Epidermal melanocyte (primary cell): ENCODE data around the gene THSD4.

Experiments used
- DNase-seq: peaks from one replicate; pipeline ENCODE4 v3.0.0; 2011; ENCODE audit warnings: low spot score; ENCODE audit not compliant: insufficient read length

Gene THSD4

DNA sequence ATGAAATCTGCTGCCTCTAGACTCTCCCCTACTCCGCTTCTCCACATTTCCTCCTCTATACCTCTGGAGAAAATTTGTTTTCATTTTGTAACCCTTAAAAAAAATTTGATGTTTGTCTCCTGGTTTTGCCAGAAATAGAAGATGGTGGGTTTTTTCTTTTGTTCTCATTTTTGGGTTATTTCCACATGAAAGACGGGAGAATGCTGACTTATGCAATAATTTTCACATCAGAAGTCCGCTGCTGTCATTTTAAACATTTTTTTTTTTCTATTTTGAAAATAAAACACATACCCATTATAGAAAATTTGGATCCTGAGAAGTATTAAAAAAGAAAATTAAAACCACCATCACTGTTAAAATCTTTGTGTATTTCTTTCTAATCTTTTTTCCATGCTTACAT is 374.3 kb downstream of the THSD4 start:
- no peak for DNase-seq

- DNase-seq = no peak
These were observed 378.3 kb downstream of the THSD4 start for GRCh38 chr15:71493526-71493925.

GRCh38 chr15:71494563-71495397 is 379.5 kb downstream of the THSD4 start:
- no peak for DNase-seq

GRCh38 chr15:71495398-71495780 is 380.1 kb downstream of the THSD4 start:
- no peak for DNase-seq

GRCh38 chr15:71496336-71496955 is 381.2 kb downstream of the THSD4 start:
- DNase-seq = no peak

DNA sequence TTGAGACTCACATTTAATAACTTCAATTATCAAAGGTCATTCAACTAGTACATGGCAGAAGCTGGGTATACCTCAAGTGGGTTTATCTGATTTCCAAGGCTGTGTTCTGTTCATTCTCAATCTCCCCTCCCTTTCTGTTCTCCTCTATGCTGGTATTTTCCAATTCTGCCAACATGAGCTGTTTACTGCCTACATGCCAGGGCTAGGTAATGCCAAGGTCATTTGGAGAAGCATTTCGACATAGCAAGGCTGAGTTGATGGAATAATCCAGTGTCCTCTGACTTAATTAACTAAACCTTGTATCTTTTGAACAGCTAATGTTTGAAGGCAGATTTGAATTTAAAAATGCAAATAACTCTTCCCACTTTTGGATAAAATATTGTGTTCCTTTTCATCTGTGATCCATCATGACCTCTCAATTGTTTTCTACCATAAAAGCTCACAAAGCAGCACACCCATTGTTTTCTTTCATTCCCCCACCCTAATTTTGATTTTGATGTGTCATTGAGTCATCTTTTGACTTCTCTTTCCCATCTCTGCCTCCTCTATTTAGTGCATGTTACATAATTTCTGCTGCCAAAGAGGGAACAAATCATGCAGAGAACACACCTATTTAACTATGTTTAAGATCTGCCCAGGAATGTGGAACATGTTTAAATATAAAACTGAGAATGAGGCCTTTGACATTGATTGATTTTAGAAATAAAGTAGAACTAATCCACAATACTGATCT is 386.2 kb downstream of the THSD4 start:
- DNase-seq = no peak

- DNase-seq = no peak
These were observed 386.8 kb downstream of the THSD4 start for GRCh38 chr15:71502077-71502432.

- no peak for DNase-seq
These were observed 390.7 kb downstream of the THSD4 start for GRCh38 chr15:71505962-71506361.

- no peak for DNase-seq
These were observed 391.7 kb downstream of the THSD4 start for GRCh38 chr15:71506946-71507345.

- DNase-seq = no peak
These were observed 392.9 kb downstream of the THSD4 start for GRCh38 chr15:71508081-71508682.

DNA sequence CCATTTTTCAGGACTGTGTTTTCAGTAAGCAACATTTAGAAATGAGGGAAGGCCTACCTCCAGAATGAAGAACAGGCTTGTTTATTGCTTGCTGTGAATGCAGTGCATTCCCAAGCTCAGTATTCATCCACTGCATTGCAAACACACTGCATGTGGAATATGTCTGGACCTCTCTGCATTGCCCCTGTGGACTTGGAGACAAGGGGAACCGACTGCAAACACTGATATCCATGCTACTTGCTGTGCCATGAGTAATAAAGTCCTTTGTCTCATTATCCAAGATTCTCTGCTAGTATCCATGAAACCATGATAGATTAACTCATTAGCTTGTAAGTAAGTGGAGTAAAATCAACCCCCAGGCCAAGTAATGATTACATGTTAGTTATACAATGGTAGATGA is 393.9 kb downstream of the THSD4 start:
- no peak for DNase-seq

DNA sequence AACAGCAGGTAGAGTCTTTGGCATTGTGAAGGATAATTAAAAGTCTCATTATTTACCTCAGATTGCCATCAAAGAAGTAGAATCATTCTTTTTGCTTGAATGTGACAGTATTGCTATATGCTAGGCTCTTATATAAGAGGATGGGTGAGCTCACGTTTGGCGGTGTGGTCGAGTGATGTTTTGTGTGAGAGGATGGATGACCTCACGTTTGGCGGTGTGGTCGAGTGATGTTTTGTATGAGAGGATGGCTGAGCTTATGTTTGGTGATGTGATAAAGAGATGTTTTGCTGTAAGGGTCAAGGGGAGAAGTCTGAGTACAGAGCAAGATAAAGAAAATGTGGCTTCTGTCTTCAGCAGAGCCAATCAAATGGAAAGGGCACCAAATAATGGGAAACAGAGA is 395.5 kb downstream of the THSD4 start:
- no peak for DNase-seq

DNA sequence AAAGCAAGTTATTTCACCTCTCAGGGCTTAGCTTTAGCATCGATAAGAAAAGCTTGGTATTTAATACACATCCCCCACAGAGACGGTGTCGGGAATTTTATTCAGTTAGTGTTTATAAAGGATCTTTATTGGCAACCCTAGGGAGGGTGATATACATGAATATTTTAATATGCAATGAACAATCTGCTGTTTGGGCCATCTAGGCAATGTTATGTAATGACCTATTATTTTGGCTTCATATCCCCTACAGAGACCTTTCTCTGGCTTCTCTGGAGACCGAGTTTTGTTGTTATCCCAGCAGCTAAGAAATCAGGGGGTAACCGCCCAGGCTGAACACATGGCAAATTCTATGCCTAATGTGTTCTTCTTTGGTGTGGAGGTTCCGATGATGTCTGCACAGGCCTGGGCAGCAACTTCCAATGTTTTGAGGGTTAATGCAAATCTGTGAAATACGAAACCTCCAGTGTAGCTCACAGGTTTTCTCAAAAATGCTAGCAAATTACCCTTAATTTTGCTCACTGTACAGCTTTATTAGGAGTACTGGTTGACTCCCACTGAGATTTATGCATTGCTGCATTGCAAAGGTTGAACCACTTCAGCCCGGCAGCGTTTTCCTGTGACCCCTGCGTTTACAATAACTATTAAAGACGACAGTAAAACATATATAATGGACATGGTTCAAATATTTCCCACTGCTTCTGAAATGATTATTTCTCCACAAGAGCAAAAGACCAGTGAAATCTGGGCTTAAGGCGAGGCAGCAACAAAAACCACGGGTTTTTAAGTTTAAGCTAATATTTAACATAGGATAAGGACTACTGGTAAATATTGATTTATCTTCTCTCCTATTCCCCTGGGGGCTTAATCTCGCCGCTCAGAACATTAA is 396.8 kb downstream of the THSD4 start:
- DNase-seq = no peak

GRCh38 chr15:71512682-71513006 is 397.4 kb downstream of the THSD4 start:
- no peak for DNase-seq

DNA sequence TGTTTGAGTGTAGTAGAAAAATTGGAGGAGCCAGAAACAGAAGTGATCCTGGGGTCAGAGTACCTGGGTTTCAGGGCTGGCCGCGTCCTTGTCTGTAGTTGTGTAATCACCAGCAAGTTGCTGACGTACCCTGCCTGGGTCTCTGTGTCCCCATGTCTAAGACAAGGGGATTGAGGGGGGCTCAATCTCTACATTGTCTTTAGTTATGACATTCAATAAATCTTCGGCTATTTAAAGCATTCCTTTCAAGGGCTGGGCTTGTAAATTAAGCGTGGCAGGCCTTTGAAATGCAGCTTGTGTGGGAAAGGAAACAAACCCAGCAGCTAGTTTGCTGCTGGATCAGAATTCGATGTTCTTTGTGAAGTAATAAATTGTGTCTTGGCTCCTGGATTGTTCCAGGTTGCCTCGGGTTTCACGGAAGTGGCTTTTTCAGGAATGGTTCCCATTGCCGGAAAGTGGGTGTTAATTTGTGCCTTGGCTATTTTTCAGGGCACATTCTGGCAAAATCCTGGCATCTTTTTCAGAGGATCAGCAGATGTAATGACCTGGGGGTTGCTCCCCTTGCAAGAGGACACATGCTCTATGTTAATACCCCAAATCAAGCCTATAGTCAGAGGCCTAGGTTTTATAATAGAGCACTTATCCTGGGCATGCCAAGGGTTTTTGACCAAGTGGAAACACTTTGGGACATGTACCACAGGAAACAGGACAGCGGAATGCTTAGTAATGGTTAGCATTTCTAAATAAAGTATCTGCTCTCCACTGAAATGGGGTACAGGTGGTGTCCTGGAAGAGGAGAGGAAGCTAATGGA is 400.3 kb downstream of the THSD4 start:
- no peak for DNase-seq

DNA sequence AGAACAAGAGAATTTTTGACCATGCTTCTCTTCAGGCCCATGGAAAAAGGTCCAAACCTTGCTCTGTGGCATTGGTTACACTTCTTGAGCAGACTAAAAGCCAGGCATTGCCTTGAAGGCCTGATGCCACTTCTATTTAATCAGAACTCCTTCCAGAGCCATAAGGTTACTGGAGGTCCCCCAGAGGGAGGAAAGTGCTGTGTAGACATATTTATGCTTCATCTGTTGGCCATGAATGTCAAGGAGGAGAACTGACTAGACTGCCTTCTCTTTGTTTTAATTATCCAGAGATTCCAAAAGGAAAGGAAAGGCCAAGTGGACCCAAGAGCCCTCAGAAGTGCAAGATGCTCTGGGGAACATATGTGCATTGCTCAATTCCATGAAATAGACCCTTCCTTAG is 402.5 kb downstream of the THSD4 start:
- DNase-seq = no peak

DNA sequence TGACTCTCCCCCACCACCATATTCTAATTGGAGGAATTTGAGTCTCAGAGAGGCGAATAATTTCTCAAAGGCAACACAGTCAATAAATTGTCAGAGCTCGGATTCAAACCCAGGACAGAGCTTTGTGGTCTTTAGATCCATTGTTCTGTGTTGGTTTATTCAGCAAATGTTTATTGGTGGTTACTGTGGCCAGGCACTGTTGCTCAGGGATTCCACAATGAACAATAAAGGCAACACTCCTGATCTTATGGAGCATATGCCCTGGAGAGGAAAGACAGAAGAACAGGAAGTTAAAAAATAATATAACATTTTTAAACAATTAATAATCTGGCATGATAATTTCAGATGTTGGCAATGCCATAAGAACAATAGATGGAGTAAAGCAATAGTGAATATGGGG is 403.4 kb downstream of the THSD4 start:
- no peak for DNase-seq

GRCh38 chr15:71526060-71526820 is 411.0 kb downstream of the THSD4 start:
- no peak for DNase-seq

GRCh38 chr15:71529361-71529760 is 414.1 kb downstream of the THSD4 start:
- no peak for DNase-seq

DNA sequence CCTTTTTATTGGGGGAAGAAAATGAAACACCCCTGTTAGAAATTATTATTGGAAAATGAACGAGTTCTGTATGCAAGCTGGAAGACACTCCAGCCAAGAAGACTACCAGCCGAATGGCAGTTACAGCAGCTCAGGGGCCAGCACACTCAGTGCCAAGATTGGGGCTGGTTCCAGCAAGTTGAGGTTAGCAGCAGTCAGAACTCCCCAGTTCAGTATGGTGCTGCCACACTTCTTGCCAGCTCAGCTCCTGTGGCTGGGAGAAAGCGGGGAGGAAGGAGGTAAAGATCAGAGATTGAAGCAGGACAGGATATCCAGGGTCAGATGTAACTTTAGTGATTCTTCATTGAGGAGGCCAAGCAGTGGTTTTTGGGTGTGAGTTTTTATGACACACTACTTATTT is 414.8 kb downstream of the THSD4 start:
- DNase-seq = no peak
